IMR-90 (cell line): ENCODE measurements around the gene CACNB3. TPM values are rescaled to one million over a fixed set of nuclear protein-coding genes. Genes with fewer than 3 reads are reported as not detected.
A peak's percentile ranks its signal among the peaks of the same experiment; 100 is the strongest.

Experiments used
- ATAC-seq: fragments of 200-7000 bp; cut with Tn5 transposase; 2 replicates; pipeline ENCODE4 v1.9.1; 2020; ENCODE audit warnings: low read depth, mild to moderate bottlenecking, moderate library complexity
- BruUV-seq: library from RNA; stranded (reverse); fragments of 400-500 nt; replicated peaks from 2 replicates; lab custom pipeline; 2021; lab: Mats Ljungman, UMichigan
- CTCF ChIA-PET: fragments of 300-600 bp; formaldehyde crosslinking; extraction: SDS; loops from one replicate; lab custom pipeline; 2021; ENCODE audit warnings: antibody characterized with exemption; lab: Yijun Ruan, JAX
- POLR2A ChIA-PET: fragments of 300-600 bp; sonication (Branson Sonifier 250); formaldehyde crosslinking; loops from one replicate; lab custom pipeline; 2022; ENCODE audit warnings: antibody characterized with exemption; ENCODE audit not compliant: unreplicated experiment; lab: Charles Lee
- DNase-seq: peaks from one replicate; pipeline ENCODE4 v3.0.0; 2013
- H2AFZ ChIP-seq: replicated peaks from 2 replicates; pipeline ENCODE3; 2013; ENCODE audit warnings: low read length, mild to moderate bottlenecking; ENCODE audit not compliant: poor library complexity
- H2AK5ac ChIP-seq: 2 replicates; pipeline ENCODE4 v1.6.1; 2013; ENCODE audit warnings: low read depth, low read length, inconsistent platforms
- H2AK9ac ChIP-seq: replicated peaks from 2 replicates; pipeline ENCODE3; 2013; ENCODE audit warnings: mild to moderate bottlenecking, low read depth, low read length, moderate library complexity; ENCODE audit not compliant: poor library complexity
- H2BK120ac ChIP-seq: 2 replicates; pipeline ENCODE4 v1.6.1; 2013; ENCODE audit warnings: low read depth, low read length, inconsistent platforms
- H2BK15ac ChIP-seq: 3 replicates; pipeline ENCODE4 v1.6.1; 2013; ENCODE audit warnings: low read depth, low read length, inconsistent platforms
- H2BK20ac ChIP-seq: 2 replicates; pipeline ENCODE4 v1.6.1; 2013; ENCODE audit warnings: low read depth, mild to moderate bottlenecking, inconsistent platforms, low read length, moderate library complexity
- H2BK5ac ChIP-seq: 2 replicates; pipeline ENCODE4 v1.6.1; 2013; ENCODE audit warnings: mild to moderate bottlenecking, low read depth, low read length, inconsistent platforms; ENCODE audit not compliant: poor library complexity, severe bottlenecking
- H3K14ac ChIP-seq: replicated peaks from 2 replicates; pipeline ENCODE4 v1.6.1; 2013; ENCODE audit warnings: low read depth, low read length, inconsistent platforms
- H3K18ac ChIP-seq: 2 replicates; pipeline ENCODE4 v1.6.1; 2013; ENCODE audit warnings: low read depth, low read length, control low read depth
- H3K23ac ChIP-seq: 2 replicates; pipeline ENCODE4 v1.6.1; 2013; ENCODE audit warnings: low read depth, low read length, inconsistent platforms
- H3K27ac ChIP-seq: 2 replicates; pipeline ENCODE4 v1.5.1; 2013; ENCODE audit warnings: mild to moderate bottlenecking, control low read depth, low read length; ENCODE audit not compliant: insufficient read depth
- H3K27me3 ChIP-seq: 2 replicates; pipeline ENCODE4 v1.6.1; 2013; ENCODE audit warnings: low read length; ENCODE audit not compliant: control insufficient read depth, insufficient read depth
- H3K36me3 ChIP-seq: 2 replicates; pipeline ENCODE4 v1.6.1; 2013; ENCODE audit warnings: low read length, mixed read lengths; ENCODE audit not compliant: control insufficient read depth, insufficient read depth
- H3K4ac ChIP-seq: 2 replicates; pipeline ENCODE4 v1.6.1; 2013; ENCODE audit warnings: low read depth, low read length, inconsistent platforms
- H3K4me1 ChIP-seq: 2 replicates; pipeline ENCODE4 v1.6.1; 2013; ENCODE audit warnings: low read length, mixed read lengths; ENCODE audit not compliant: control insufficient read depth, insufficient read depth
- H3K4me2 ChIP-seq: 2 replicates; pipeline ENCODE4 v1.6.1; 2013; ENCODE audit warnings: low read depth, mild to moderate bottlenecking, control low read depth, low read length, moderate library complexity
- H3K4me3 ChIP-seq: 2 replicates; pipeline ENCODE4 v1.5.1; 2013; ENCODE audit warnings: low read depth, mild to moderate bottlenecking, control low read depth, low read length, moderate library complexity; ENCODE audit not compliant: insufficient read depth
- H3K56ac ChIP-seq: 2 replicates; pipeline ENCODE4 v1.6.1; 2013; ENCODE audit warnings: low read length, inconsistent platforms; ENCODE audit not compliant: insufficient read depth; ENCODE audit errors: extremely low read depth
- H3K79me1 ChIP-seq, 2 experiments: 2 replicates each; pipeline ENCODE4 v1.6.1; 2013; ENCODE audit warnings: low read length in 2 of 2, inconsistent platforms in 1 of 2, low read depth in 1 of 2
- H3K9ac ChIP-seq: 2 replicates; pipeline ENCODE4 v1.6.1; 2013; ENCODE audit warnings: low read depth, low read length, control low read depth
- H3K9me1 ChIP-seq: 2 replicates; pipeline ENCODE4 v1.6.1; 2013; ENCODE audit warnings: low read length, inconsistent platforms; ENCODE audit not compliant: insufficient read depth
- H3K9me3 ChIP-seq: 2 replicates; pipeline ENCODE4 v1.6.1; 2013; ENCODE audit warnings: low read length; ENCODE audit not compliant: control insufficient read depth, insufficient read depth
- H4K20me1 ChIP-seq: 2 replicates; pipeline ENCODE4 v1.6.1; 2013; ENCODE audit warnings: low read length, inconsistent platforms; ENCODE audit not compliant: insufficient read depth
- H4K5ac ChIP-seq: 2 replicates; pipeline ENCODE4 v1.6.1; 2013; ENCODE audit warnings: mild to moderate bottlenecking, low read depth, low read length, control low read depth
- H4K8ac ChIP-seq, 2 experiments: 2 replicates each; pipeline ENCODE4 v1.6.1; 2013; ENCODE audit warnings: low read depth in 2 of 2, low read length in 2 of 2, control low read depth in 1 of 2, inconsistent platforms in 1 of 2
- H4K91ac ChIP-seq: 2 replicates; pipeline ENCODE4 v1.6.1; 2013; ENCODE audit warnings: low read depth, low read length, inconsistent platforms; ENCODE audit not compliant: insufficient read depth
- POLR2A ChIP-seq: IDR thresholded peaks from 2 replicates; pipeline ENCODE4 v1.6.1; 2012; ENCODE audit warnings: mild to moderate bottlenecking, low read depth, low read length
- USF2 ChIP-seq: fragments of 150-350 bp; IDR thresholded peaks from 2 replicates; pipeline ENCODE4 v1.6.1; 2017; ENCODE audit warnings: mild to moderate bottlenecking, antibody characterized with exemption, low read length, low read depth
- WGBS, 2 experiments: methylation state at CpG; one replicate each; pipeline versions ENCODE4 v1.1.5 to v1.1.7; 2013; ENCODE audit warnings: missing lambda C conversion rate in 2 of 2; ENCODE audit not compliant: insufficient read length in 1 of 2; ENCODE audit errors: extremely low coverage in 2 of 2; 5-methylcytosine and 5-hydroxymethylcytosine counted together
- dilution Hi-C: fragments of 300-500 bp; cut with HindIII; formaldehyde crosslinking; loops from one replicate; pipeline ENCODE4 v1.14.3; 2018; ENCODE audit warnings: low sequenced_read_pairs; ENCODE audit not compliant: unreplicated experiment
- in situ Hi-C: fragments of 300-500 bp; cut with MboI; formaldehyde crosslinking; loops from 3 replicates; pipeline ENCODE4 v1.14.3; 2019; ENCODE audit warnings: low sequenced_read_pairs, inconsistent platforms, mixed read lengths
- intact Hi-C: fragments of 100-400 bp; cut with micrococcal nuclease; formaldehyde crosslinking; loops from 2 replicates; pipeline ENCODE4 v1.10.0; 2022
- polyA plus RNA-seq, 3 experiments: library from polyadenylated mRNA; depleted of rRNA; stranded (reverse); fragments of >200 nt; gene quantifications; 2 replicates each; pipeline ENCODE4 v1.2.3, GENCODE V29; 2012; ENCODE audit warnings: low replicate concordance in 1 of 3
- total RNA-seq: library from RNA; depleted of rRNA; stranded (reverse); fragments of >200 nt; gene quantifications from 2 replicates; pipeline ENCODE4 v1.2.3, GENCODE V29; 2012
- TF ChIP-seq, protein P1 (sequence below): conservative IDR thresholded peaks from 2 replicates; pipeline ENCODE4 v1.5.1; 2012; ENCODE audit warnings: mild to moderate bottlenecking, low read depth, low read length, improper control_type of control experiment

The CACNB3 gene
- total and polyA plus RNA-seq, 2 of the 4 experiments (the other 2 are of a cell fraction): 18.1 to 45.1 TPM

DNA sequence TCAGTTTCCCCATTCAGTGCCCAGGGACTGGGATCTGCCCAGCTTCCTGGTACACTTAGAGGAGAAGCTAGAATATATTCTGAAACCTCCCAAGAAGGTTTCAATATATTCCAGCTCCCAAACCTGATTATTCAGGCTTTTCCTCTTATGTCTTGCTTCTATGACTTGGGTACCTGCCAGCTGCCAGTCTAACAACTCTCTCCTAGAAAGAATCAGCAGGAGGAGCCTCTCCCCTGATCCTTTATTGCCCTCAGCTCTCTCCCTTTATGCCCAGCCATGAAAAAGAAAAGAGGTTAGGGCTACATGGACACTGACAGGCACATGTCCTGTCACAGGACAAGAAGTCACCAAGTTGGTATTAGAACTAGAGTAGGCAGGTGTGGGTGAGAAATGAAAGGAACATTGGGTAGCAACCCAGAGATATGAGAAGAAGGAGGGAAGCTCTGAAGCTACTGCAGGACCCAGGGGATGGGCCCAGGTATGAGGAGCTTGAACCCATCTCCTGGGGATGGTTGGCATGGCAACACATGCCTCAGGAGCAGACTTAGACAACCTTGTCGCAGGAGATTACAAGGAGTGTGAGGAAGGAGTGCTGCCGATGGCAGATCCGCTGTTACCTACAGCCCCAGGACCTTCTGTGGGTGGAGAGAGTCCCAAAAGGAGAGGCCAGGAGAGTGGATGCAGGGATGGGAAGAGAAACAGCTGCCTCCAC is 2.0 kb upstream of the CACNB3 start (continued):
- TF ChIP-seq USF2: no peak

- Histone ChIP-seq H3K27ac (peak overlapping the region; percentile 24), H3K36me3 (peaks cover 10% of the 10 kb centered on the region), H4K20me1 (peaks cover 12% of the 10 kb centered on the region), H2AK5ac (peak overlapping the region; percentile 66; the same call in 1 of the 2 replicates), H2AFZ (peak overlapping the region; percentile 90), H2BK15ac (no peak overlapping the region), H3K9me1 (peaks cover 16% of the 10 kb centered on the region), H3K18ac (no peak overlapping the region), H3K9me3 (no peaks in the 10 kb centered on the region), H3K9ac (peak overlapping the region; percentile 68), H3K4ac (peak overlapping the region; percentile 33), H3K4me2 (peak overlapping the region; percentile 81), H4K5ac (no peak overlapping the region), H4K91ac (peak overlapping the region; percentile 4; the same call in 1 of the 2 replicates), H2BK20ac (no peak overlapping the region), H3K79me1 (peaks cover 51 to 80% of the 10 kb centered on the region in 2 experiments), H2AK9ac (peak overlapping the region; percentile 84), H3K56ac (no peak overlapping the region), H3K14ac (peak overlapping the region; percentile 55), H4K8ac (peak overlapping the region in 1 of 2 experiments; percentile 44; a peak in 2 of 4 replicates), H2BK5ac (no peak overlapping the region), H3K23ac (peak overlapping the region; percentile 69), H3K4me1 (peaks cover 18% of the 10 kb centered on the region), H3K4me3 (peak overlapping the region; percentile 83), H2BK120ac (no peak overlapping the region), H3K27me3 (no peaks in the 10 kb centered on the region)
- CTCF ChIA-PET: interaction anchor here (1.0 kb wide), 1 partner anchor 66 kb away, joined by 3 read pairs; no protein-coding TSS in a partner anchor
- ATAC-seq (no peak), DNase-seq (no peak)
- 11% methylated on average over 5 of the region's 37 CpGs; no CpG with 5 or more reads in 1 of the 2 experiments for WGBS, 2 experiments
- TF ChIP-seq POLR2A: no peak
- TF ChIP-seq, protein P1, sequence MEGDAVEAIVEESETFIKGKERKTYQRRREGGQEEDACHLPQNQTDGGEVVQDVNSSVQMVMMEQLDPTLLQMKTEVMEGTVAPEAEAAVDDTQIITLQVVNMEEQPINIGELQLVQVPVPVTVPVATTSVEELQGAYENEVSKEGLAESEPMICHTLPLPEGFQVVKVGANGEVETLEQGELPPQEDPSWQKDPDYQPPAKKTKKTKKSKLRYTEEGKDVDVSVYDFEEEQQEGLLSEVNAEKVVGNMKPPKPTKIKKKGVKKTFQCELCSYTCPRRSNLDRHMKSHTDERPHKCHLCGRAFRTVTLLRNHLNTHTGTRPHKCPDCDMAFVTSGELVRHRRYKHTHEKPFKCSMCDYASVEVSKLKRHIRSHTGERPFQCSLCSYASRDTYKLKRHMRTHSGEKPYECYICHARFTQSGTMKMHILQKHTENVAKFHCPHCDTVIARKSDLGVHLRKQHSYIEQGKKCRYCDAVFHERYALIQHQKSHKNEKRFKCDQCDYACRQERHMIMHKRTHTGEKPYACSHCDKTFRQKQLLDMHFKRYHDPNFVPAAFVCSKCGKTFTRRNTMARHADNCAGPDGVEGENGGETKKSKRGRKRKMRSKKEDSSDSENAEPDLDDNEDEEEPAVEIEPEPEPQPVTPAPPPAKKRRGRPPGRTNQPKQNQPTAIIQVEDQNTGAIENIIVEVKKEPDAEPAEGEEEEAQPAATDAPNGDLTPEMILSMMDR: peak; percentile 13; the same call in 1 of the 2 replicates
- dilution Hi-C loops: no loop called here
- in situ Hi-C loops: no loop called here
- BruUV-seq: no TSS peak
- intact Hi-C loops: no loop called here
- POLR2A ChIA-PET: interaction anchor here (0.5 to 0.8 kb wide), 3 partner anchors 8 to 917 kb away, joined by 3 read pairs; no protein-coding TSS in a partner anchor
Measured at GRCh38 chr12:48818831-48819590, 715 bp downstream of the CACNB3 start.
